Mesodermal cell (in vitro differentiated cells): ENCODE results near the gene GIPC2.
"Not testable (repeated sequence)": the region's sequence is repeated elsewhere in the genome, so short reads cannot be mapped to it uniquely, and the experiment has no call there.

Experiments used
- H3K27ac ChIP-seq: 2 replicates; pipeline ENCODE4 v1.7.0; 2013; ENCODE audit warnings: mild to moderate bottlenecking, low read depth, low read length, moderate library complexity; ENCODE audit not compliant: severe bottlenecking
- H3K36me3 ChIP-seq: 2 replicates; pipeline ENCODE4 v1.7.1; 2013; ENCODE audit warnings: mild to moderate bottlenecking, low read length, moderate library complexity; ENCODE audit not compliant: control insufficient read depth, insufficient read depth
- H3K4me1 ChIP-seq: one replicate; pipeline ENCODE4 v1.7.1; 2013; ENCODE audit warnings: mild to moderate bottlenecking, low read length; ENCODE audit not compliant: insufficient read depth, control insufficient read depth, poor library complexity, severe bottlenecking
- H3K4me3 ChIP-seq: 2 replicates; pipeline ENCODE4 v1.7.0; 2013; ENCODE audit warnings: low read length, control low read depth, mild to moderate bottlenecking; ENCODE audit not compliant: insufficient read depth, poor library complexity, severe bottlenecking; ENCODE audit errors: extremely low read depth
- H3K9me3 ChIP-seq: 2 replicates; pipeline ENCODE4 v1.7.1; 2013; ENCODE audit warnings: mild to moderate bottlenecking, low read length, moderate library complexity; ENCODE audit not compliant: control insufficient read depth
- WGBS, 2 experiments: methylation state at CpG; one replicate each; pipeline ENCODE4 v1.1.5; 2013; ENCODE audit warnings: missing lambda C conversion rate in 2 of 2; ENCODE audit not compliant: insufficient coverage in 2 of 2; 5-methylcytosine and 5-hydroxymethylcytosine counted together

Gene GIPC2

GRCh38 chr1:78051005-78051404 lies 5.2 kb downstream of the GIPC2 start:
- H3K9me3 ChIP-seq = no peaks in the 10 kb centered on the region
- no peaks in the 10 kb centered on the region for H3K4me1 ChIP-seq
- no CpG with 5 or more reads among the region's 2 CpGs for WGBS, 2 experiments
- no peak overlapping the region for H3K27ac ChIP-seq
- H3K4me3 ChIP-seq = no peak overlapping the region
- no peaks in the 10 kb centered on the region for H3K36me3 ChIP-seq

- Histone ChIP-seq H3K27ac (no peak overlapping the region), H3K36me3 (no peaks in the 10 kb centered on the region), H3K9me3 (no peaks in the 10 kb centered on the region), H3K4me1 (no peaks in the 10 kb centered on the region), H3K4me3 (no peak overlapping the region)
- WGBS, 2 experiments = 87 to 100% methylated on average over 1 to 2 of the region's 2 CpGs
These were observed 7.1 kb downstream of the GIPC2 start for GRCh38 chr1:78052685-78053405.

GRCh38 chr1:78053498-78053897 lies 7.7 kb downstream of the GIPC2 start:
- no peak overlapping the region for H3K4me3 ChIP-seq
- no peak overlapping the region for H3K27ac ChIP-seq
- H3K4me1 ChIP-seq = no peaks in the 10 kb centered on the region
- no peaks in the 10 kb centered on the region for H3K36me3 ChIP-seq
- WGBS, 2 experiments = 94% methylated on average over 2 of the region's 2 CpGs; no CpG with 5 or more reads in 1 of the 2 experiments
- H3K9me3 ChIP-seq = no peaks in the 10 kb centered on the region

GRCh38 chr1:78054559-78054958 lies 8.8 kb downstream of the GIPC2 start:
- H3K9me3 ChIP-seq = no peaks in the 10 kb centered on the region
- no peaks in the 10 kb centered on the region for H3K36me3 ChIP-seq
- no peak overlapping the region for H3K27ac ChIP-seq
- H3K4me3 ChIP-seq = no peak overlapping the region
- H3K4me1 ChIP-seq = no peaks in the 10 kb centered on the region

GRCh38 chr1:78054972-78055371 lies 9.2 kb downstream of the GIPC2 start:
- no peak overlapping the region for H3K27ac ChIP-seq
- H3K4me1 ChIP-seq = no peaks in the 10 kb centered on the region
- H3K9me3 ChIP-seq = no peaks in the 10 kb centered on the region
- no peak overlapping the region for H3K4me3 ChIP-seq
- 100% methylated on average over 1 of the region's 2 CpGs; no CpG with 5 or more reads in 1 of the 2 experiments for WGBS, 2 experiments
- H3K36me3 ChIP-seq = no peaks in the 10 kb centered on the region

- H3K27ac ChIP-seq = no peak overlapping the region
- no peak overlapping the region for H3K4me3 ChIP-seq
- no peaks in the 10 kb centered on the region for H3K9me3 ChIP-seq
- H3K4me1 ChIP-seq = no peaks in the 10 kb centered on the region
- H3K36me3 ChIP-seq = no peaks in the 10 kb centered on the region
- WGBS, 2 experiments = 88 to 97% methylated on average over 3 of the region's 3 CpGs
These were observed 9.9 kb downstream of the GIPC2 start for GRCh38 chr1:78055565-78056132.

- WGBS, 2 experiments = 79 to 100% methylated on average over 1 to 2 of the region's 4 CpGs
- Histone ChIP-seq H3K4me3 (no peak overlapping the region), H3K36me3 (no peaks in the 10 kb centered on the region), H3K4me1 (no peaks in the 10 kb centered on the region), H3K27ac (no peak overlapping the region), H3K9me3 (no peaks in the 10 kb centered on the region)
These were observed 12.9 kb downstream of the GIPC2 start for GRCh38 chr1:78058670-78059069.

GRCh38 chr1:78060857-78061563 lies 15.2 kb downstream of the GIPC2 start:
- Histone ChIP-seq H3K27ac (no peak overlapping the region), H3K4me3 (no peak overlapping the region), H3K36me3 (no peaks in the 10 kb centered on the region), H3K4me1 (no peaks in the 10 kb centered on the region), H3K9me3 (no peaks in the 10 kb centered on the region)
- WGBS, 2 experiments = 92 to 100% methylated on average over 1 to 2 of the region's 4 CpGs

GRCh38 chr1:78061825-78062523 lies 16.2 kb downstream of the GIPC2 start:
- Histone ChIP-seq H3K4me1 (no peaks in the 10 kb centered on the region), H3K27ac (no peak overlapping the region), H3K36me3 (no peaks in the 10 kb centered on the region), H3K9me3 (no peaks in the 10 kb centered on the region), H3K4me3 (no peak overlapping the region)
- WGBS, 2 experiments = 100% methylated on average over 1 of the region's 2 CpGs

GRCh38 chr1:78064886-78065285 lies 19.1 kb downstream of the GIPC2 start:
- WGBS, 2 experiments = 100% methylated on average over 1 of the region's 2 CpGs; no CpG with 5 or more reads in 1 of the 2 experiments

More at GRCh38 chr1:78064886-78065285, 19.1 kb downstream of the GIPC2 start:
- not testable (repeated sequence) for H3K27ac ChIP-seq, H3K36me3 ChIP-seq, H3K4me1 ChIP-seq, H3K4me3 ChIP-seq, H3K9me3 ChIP-seq
